Brain microvascular endothelial cell (primary cell): Measurements from ENCODE around the gene PLEKHG5.

Experiments used
- DNase-seq: peaks from one replicate; pipeline ENCODE4 v3.0.0-alpha.2; 2020
- H3K27ac ChIP-seq: fragments of 250-450 bp; sonication (Bioruptor Pico); 2 replicates; pipeline ENCODE4 v1.5.1; 2020; ENCODE audit warnings: mild to moderate bottlenecking, moderate library complexity
- H3K27me3 ChIP-seq: fragments of 250-450 bp; sonication (Bioruptor Pico); replicated peaks from 2 replicates; pipeline ENCODE4 v1.5.1; 2020; ENCODE audit warnings: mild to moderate bottlenecking
- H3K36me3 ChIP-seq: fragments of 250-450 bp; sonication (Bioruptor Pico); replicated peaks from 2 replicates; pipeline ENCODE4 v1.5.1; 2020; ENCODE audit warnings: mild to moderate bottlenecking
- H3K4me3 ChIP-seq: 2 replicates; pipeline ENCODE4 v1.5.1; 2011; ENCODE audit warnings: low read depth, mild to moderate bottlenecking, control low read depth, low read length, moderate library complexity
- CTCF ChIP-seq: IDR thresholded peaks from 2 replicates; pipeline ENCODE4 v1.5.1; 2011; ENCODE audit warnings: low read depth, mild to moderate bottlenecking, moderate library complexity, low read length, control low read depth, inconsistent platforms; ENCODE audit errors: missing control alignments
- in situ Hi-C: cut with HindIII; loops from 2 replicates; pipeline ENCODE4 v1.10.0; 2017; ENCODE audit warnings: low sequenced_read_pairs, low pct_ligation_motif_present

PLEKHG5 gene

GRCh38 chr1:6419804-6420453, 71.5 kb downstream of the PLEKHG5 start, which contains the start of gene HES2:
Gene HES2 (minus strand): TSS chr1:6419919. CDS start chr1:6419820, 99 bp downstream.
- Histone ChIP-seq H3K27ac (no peak within 1 kb of the TSS), H3K27me3 (peaks cover 75% of the 10 kb centered on the region), H3K36me3 (no peaks in the 10 kb centered on the region), H3K4me3 (no peak within 1 kb of the TSS)
- in situ Hi-C loops: no loop called here
- TF ChIP-seq CTCF: no peak
- DNase-seq: no peak

- Histone ChIP-seq H3K4me3 (no peak overlapping the region), H3K27ac (no peak overlapping the region), H3K36me3 (no peaks in the 10 kb centered on the region), H3K27me3 (peaks cover 72% of the 10 kb centered on the region)
- in situ Hi-C loops: no loop called here
- DNase-seq: no peak
- TF ChIP-seq CTCF: no peak
Measured at GRCh38 chr1:6419397-6419803, 72.1 kb downstream of the PLEKHG5 start.

- Histone ChIP-seq H3K4me3 (no peak overlapping the region), H3K36me3 (no peaks in the 10 kb centered on the region), H3K27ac (no peak overlapping the region), H3K27me3 (peaks cover 66% of the 10 kb centered on the region)
- TF ChIP-seq CTCF: no peak
- in situ Hi-C loops: no loop called here
- no peak for DNase-seq
Measured at GRCh38 chr1:6418668-6419396, 72.6 kb downstream of the PLEKHG5 start.

GRCh38 chr1:6417961-6418667, 73.4 kb downstream of the PLEKHG5 start:
- Histone ChIP-seq H3K4me3 (no peak overlapping the region), H3K27me3 (peaks cover 61% of the 10 kb centered on the region), H3K27ac (no peak overlapping the region), H3K36me3 (no peaks in the 10 kb centered on the region)
- in situ Hi-C loops: no loop called here
- DNase-seq: no peak
- TF ChIP-seq CTCF: no peak
